GM21529 (cell line): ENCODE data around the gene WDR45B.

Source experiments
- ATAC-seq: cut with Tn5 transposase; IDR thresholded peaks from one replicate; pipeline ENCODE4 v1.9.1; 2021; ENCODE audit not compliant: unreplicated experiment

Gene WDR45B

GRCh38 chr17:82631544-82631943 is 16.7 kb downstream of the WDR45B start:
- no peak for ATAC-seq

GRCh38 chr17:82630212-82630611 is 18.0 kb downstream of the WDR45B start:
- no peak for ATAC-seq

GRCh38 chr17:82629748-82630147 is 18.5 kb downstream of the WDR45B start:
- no peak for ATAC-seq

- ATAC-seq, result no peak
These were observed 20.8 kb downstream of the WDR45B start for GRCh38 chr17:82627405-82627804.

- ATAC-seq, result no peak
These were observed 24.5 kb downstream of the WDR45B start for GRCh38 chr17:82623707-82624106.

- ATAC-seq, result no peak
These were observed 28.6 kb downstream of the WDR45B start for GRCh38 chr17:82619641-82620040.

- no peak for ATAC-seq
These were observed 29.0 kb downstream of the WDR45B start for GRCh38 chr17:82619211-82619610.

GRCh38 chr17:82616021-82616711 is 32.1 kb downstream of the WDR45B start:
- ATAC-seq, result no peak

- no peak for ATAC-seq
These were observed 32.9 kb downstream of the WDR45B start for GRCh38 chr17:82615084-82616020.

GRCh38 chr17:82614095-82614631 is 34.1 kb downstream of the WDR45B start:
- ATAC-seq, result no peak

- ATAC-seq, result no peak
These were observed 34.8 kb downstream of the WDR45B start for GRCh38 chr17:82613283-82614094.

GRCh38 chr17:82611140-82612058 is 36.8 kb downstream of the WDR45B start:
- no peak for ATAC-seq

- no peak for ATAC-seq
These were observed 38.6 kb downstream of the WDR45B start for GRCh38 chr17:82609655-82610054.

- no peak for ATAC-seq
These were observed 39.4 kb downstream of the WDR45B start for GRCh38 chr17:82608816-82609215.

GRCh38 chr17:82605939-82606600 is 42.2 kb downstream of the WDR45B start:
- ATAC-seq, result no peak

GRCh38 chr17:82604532-82604931 is 43.7 kb downstream of the WDR45B start:
- no peak for ATAC-seq

- ATAC-seq, result no peak
These were observed 44.2 kb downstream of the WDR45B start for GRCh38 chr17:82603981-82604448.

GRCh38 chr17:82602986-82603710 is 45.1 kb downstream of the WDR45B start:
- no peak for ATAC-seq

- ATAC-seq, result no peak
These were observed 45.8 kb downstream of the WDR45B start for GRCh38 chr17:82602487-82602886.
